GM12891 (cell line): ENCODE results near the gene ADAMTS13.

Experiments used
- PAX5 ChIP-seq: IDR thresholded peaks from 2 replicates; pipeline ENCODE4 v1.6.1; 2011; ENCODE audit warnings: low read length, moderate library complexity, mild to moderate bottlenecking; ENCODE audit not compliant: insufficient read depth, severe bottlenecking
- POLR2A ChIP-seq: IDR thresholded peaks from 2 replicates; pipeline ENCODE4 v1.6.1; 2011; ENCODE audit warnings: low read depth, low read length, control low read depth
- POLR2AphosphoS5 ChIP-seq: IDR thresholded peaks from 2 replicates; pipeline ENCODE4 v1.6.1; 2011; ENCODE audit warnings: low read depth, low read length, control low read depth
- SPI1 ChIP-seq: IDR thresholded peaks from 2 replicates; pipeline ENCODE4 v1.6.1; 2011; ENCODE audit warnings: low read depth, low read length, control low read depth
- TAF1 ChIP-seq: IDR thresholded peaks from 2 replicates; pipeline ENCODE4 v1.6.1; 2011; ENCODE audit warnings: low read depth, low read length, control low read depth

DNA sequence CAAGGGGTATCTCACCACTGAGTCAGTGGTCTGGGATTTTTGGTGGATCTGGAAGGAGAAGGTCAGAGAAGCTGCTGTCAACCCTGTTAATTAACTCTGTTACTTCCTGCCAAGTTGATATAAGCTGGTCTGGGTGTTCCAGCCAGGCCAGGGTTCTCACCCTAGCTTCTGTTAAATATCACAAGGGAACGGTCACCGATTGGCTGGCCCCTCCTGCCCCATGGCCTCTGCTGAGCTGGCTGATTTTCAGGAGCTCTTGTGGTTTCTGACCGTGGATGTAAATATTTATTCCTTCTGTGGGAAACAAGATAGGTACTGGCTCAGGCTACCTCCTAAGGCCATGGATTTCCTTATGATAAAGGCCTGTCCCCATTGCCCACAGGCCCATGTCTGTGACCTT, 1.0 kb downstream of the ADAMTS13 start:
- TF ChIP-seq TAF1, result no peak
- no peak for TF ChIP-seq POLR2A
- no peak for TF ChIP-seq POLR2AphosphoS5
- no peak for TF ChIP-seq PAX5
- TF ChIP-seq SPI1, result no peak
